Measurements from ENCODE around the gene CELA2A. TPM values are rescaled to one million over a fixed set of nuclear protein-coding genes. Genes with fewer than 3 reads are reported as not detected.
"Not testable (repeated sequence)": the region's sequence is repeated elsewhere in the genome, so short reads cannot be mapped to it uniquely, and the experiment has no call there.

Gene CELA2A
- total and polyA plus RNA-seq, 7 experiments from 2014 or later, result not detected

DNA sequence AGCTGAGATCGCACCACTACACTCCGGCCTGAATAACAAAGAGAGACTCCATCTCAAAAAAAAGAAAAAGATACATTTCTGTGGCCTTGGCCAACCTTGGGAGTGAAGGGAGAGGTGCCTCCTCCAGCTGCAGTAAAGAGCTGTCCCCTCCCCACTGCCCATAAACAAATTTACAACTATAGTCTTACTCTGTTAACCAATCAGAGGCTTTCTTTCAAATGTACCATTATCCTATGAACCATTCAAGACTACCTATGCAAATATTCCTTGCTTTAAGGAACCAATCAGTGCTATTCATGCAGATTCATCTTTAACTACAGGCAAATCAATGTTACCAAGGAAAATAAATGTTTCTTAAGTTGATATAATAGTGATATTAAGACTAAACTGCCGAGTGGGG lies 20.4 kb downstream of the CELA2A start:
- ChIA-PET POLR2A (no interaction called here), CTCF (no interaction called here)
- ATAC-seq (no peak), DNase-seq (no peak)
- intact Hi-C loops (cut with micrococcal nuclease), result no loop called here
- Mint-ChIP-seq H3K4me1 (peaks cover 0 to 1% (median 0%) of the 10 kb centered on the region in 7 donors), H3K27me3 (no peaks in the 10 kb centered on the region), H3K4me3 (no peak overlapping the region), H3K36me3 (no peaks in the 10 kb centered on the region), H3K27ac (no peak overlapping the region), H3K9me3 (no peaks in the 10 kb centered on the region)
- Histone ChIP-seq H3K4me1 (ENCODE audit: control insufficient read depth in 2 of 2, insufficient read depth in 2 of 2, low read length in 2 of 2) (no peaks in the 10 kb centered on the region), H3K27me3 (ENCODE audit: control insufficient read depth in 2 of 2, insufficient read depth in 2 of 2, low read length in 2 of 2) (no peaks in the 10 kb centered on the region), H3K27ac (ENCODE audit: low read depth, low read length) (no peak overlapping the region), H3K4me3 (ENCODE audit: low read length) (no peak overlapping the region), H3K36me3 (ENCODE audit: control insufficient read depth in 2 of 3, insufficient read depth in 3 of 3, low read length in 3 of 3) (no peaks in the 10 kb centered on the region), H3K9me3 (ENCODE audit: control insufficient read depth in 2 of 3, low read length in 3 of 3) (no peaks in the 10 kb centered on the region)

DNA sequence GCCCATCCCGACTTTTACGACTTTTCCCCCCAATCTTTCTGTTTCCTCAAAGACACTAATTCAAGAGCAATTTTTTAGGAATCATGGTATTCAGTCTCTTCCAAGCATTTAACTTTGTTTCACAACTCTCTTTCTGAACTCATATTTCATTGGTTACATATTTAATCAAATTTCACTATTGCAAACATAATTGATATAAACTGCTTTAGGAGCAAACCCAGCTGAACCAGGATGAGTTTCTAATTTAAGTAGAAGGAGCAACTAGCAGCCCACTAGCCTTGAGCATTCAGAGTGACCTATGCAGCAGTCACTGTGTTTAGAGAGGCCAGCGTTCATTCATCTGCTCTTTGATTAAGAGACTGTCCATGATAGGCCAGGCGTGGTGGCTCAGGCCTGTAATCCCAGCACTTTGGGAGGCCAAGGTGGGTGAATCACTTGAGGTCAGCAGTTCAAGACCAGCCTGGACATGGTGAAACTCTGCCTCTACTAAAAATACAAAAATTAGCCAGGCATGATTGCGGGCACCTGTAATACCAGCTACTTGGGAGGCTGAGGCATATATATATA lies 21.2 kb downstream of the CELA2A start:
- Histone ChIP-seq H3K4me1 (ENCODE audit: control insufficient read depth in 2 of 2, insufficient read depth in 2 of 2, low read length in 2 of 2) (no peaks in the 10 kb centered on the region), H3K36me3 (ENCODE audit: control insufficient read depth in 2 of 3, insufficient read depth in 3 of 3, low read length in 3 of 3) (no peaks in the 10 kb centered on the region), H3K27me3 (ENCODE audit: control insufficient read depth in 2 of 2, insufficient read depth in 2 of 2, low read length in 2 of 2) (no peaks in the 10 kb centered on the region), H3K4me3 (ENCODE audit: low read length) (no peak overlapping the region), H3K27ac (ENCODE audit: low read depth, low read length) (no peak overlapping the region), H3K9me3 (ENCODE audit: control insufficient read depth in 2 of 3, low read length in 3 of 3) (no peaks in the 10 kb centered on the region)
- no peak for ATAC-seq
- ChIA-PET POLR2A (no interaction called here), CTCF (no interaction called here)
- H3K27ac Mint-ChIP-seq, result no peak overlapping the region
- no peaks in the 10 kb centered on the region for H3K27me3 Mint-ChIP-seq
- H3K4me3 Mint-ChIP-seq, result no peak overlapping the region
- H3K9me3 Mint-ChIP-seq, result no peaks in the 10 kb centered on the region
- peaks cover 0 to 1% (median 0%) of the 10 kb centered on the region in 7 donors for H3K4me1 Mint-ChIP-seq
- DNase-seq, result no peak
- no peaks in the 10 kb centered on the region for H3K36me3 Mint-ChIP-seq
- intact Hi-C loops (cut with micrococcal nuclease), result no loop called here

DNA sequence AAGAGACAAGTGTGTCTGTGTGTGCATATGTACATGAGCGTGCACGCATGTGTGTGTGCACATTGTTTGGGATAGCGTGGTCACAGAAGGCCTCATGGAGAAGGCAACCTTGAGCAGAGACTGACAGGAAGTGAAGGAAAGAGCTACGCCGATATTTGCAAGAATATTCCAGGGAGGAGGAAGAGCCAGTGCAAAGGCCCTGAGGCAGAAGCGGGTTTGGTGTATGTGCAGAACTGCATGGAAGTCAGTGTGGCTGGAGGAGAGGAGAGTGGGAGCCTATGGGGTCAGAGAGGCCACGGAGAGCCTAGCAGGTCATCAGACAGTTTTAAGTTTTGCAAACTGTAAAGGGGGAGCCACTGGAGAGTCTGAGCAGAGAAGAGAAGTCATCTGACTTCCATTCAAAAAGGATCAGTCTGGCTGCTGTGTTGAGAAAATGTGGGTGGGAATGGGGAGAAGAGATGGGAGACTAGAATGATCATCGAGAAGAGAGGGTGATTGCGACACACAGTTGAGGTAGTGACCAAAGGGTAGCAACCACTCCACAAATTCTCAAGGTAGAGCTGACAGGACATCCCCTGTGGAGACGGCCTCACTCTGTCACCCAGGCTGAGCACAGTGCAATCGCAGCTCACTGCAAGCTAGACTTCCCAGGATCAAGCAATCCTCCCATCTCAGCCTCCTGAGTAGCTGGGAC lies 23.3 kb downstream of the CELA2A start:
- no peak for DNase-seq
- no peak overlapping the region for H3K27ac ChIP-seq (ENCODE audit: low read depth, low read length)
- POLR2A ChIA-PET, result no interaction called here
- H3K36me3 ChIP-seq (ENCODE audit: control insufficient read depth in 2 of 3, insufficient read depth in 3 of 3, low read length in 3 of 3), result no peaks in the 10 kb centered on the region
- H3K9me3 ChIP-seq (ENCODE audit: control insufficient read depth in 2 of 3, low read length in 3 of 3), result no peaks in the 10 kb centered on the region
- Mint-ChIP-seq H3K9me3 (no peaks in the 10 kb centered on the region), H3K4me1 (peaks cover 0 to under 1% (median 0%) of the 10 kb centered on the region in 7 donors), H3K4me3 (no peak overlapping the region), H3K36me3 (peaks cover 0 to 4% (median 0%) of the 10 kb centered on the region in 5 donors), H3K27me3 (no peaks in the 10 kb centered on the region), H3K27ac (no peak overlapping the region)
- ATAC-seq, result no peak
- no peaks in the 10 kb centered on the region for H3K4me1 ChIP-seq (ENCODE audit: control insufficient read depth in 2 of 2, insufficient read depth in 2 of 2, low read length in 2 of 2)
- H3K4me3 ChIP-seq (ENCODE audit: low read length), result no peak overlapping the region
- no peaks in the 10 kb centered on the region for H3K27me3 ChIP-seq (ENCODE audit: control insufficient read depth in 2 of 2, insufficient read depth in 2 of 2, low read length in 2 of 2)
- intact Hi-C loops (cut with micrococcal nuclease), result no loop called here
- CTCF ChIA-PET, result no interaction called here

DNA sequence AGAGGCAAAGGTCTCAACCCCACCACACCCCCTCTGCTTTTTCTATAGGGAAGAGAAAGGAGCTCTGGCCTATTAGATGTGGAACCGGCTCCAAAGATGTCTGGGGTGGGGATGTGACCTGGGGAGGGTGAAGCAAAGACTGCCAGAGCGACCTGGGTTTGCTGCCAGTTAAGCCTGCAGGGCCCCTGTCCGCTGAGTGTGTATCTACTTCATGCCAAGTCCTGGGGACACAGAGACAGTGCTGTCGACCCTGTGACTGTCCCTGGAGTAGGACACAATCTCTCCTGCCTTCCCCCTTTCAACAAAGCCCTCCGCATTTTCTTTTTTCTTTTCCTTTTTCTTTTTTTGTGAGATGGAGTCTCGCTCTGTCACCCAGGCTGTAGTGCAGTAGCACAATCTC lies 25.9 kb downstream of the CELA2A start:
- H3K4me3 Mint-ChIP-seq; CTCF ChIA-PET; DNase-seq; H3K4me1 Mint-ChIP-seq; POLR2A ChIA-PET; intact Hi-C loops (cut with micrococcal nuclease); H3K4me1 ChIP-seq (ENCODE audit: control insufficient read depth in 2 of 2, insufficient read depth in 2 of 2, low read length in 2 of 2); ATAC-seq; H3K9me3 Mint-ChIP-seq; H3K27me3 Mint-ChIP-seq; H3K36me3 ChIP-seq (ENCODE audit: control insufficient read depth in 2 of 3, insufficient read depth in 3 of 3, low read length in 3 of 3); H3K27me3 ChIP-seq (ENCODE audit: control insufficient read depth in 2 of 2, insufficient read depth in 2 of 2, low read length in 2 of 2); H3K9me3 ChIP-seq (ENCODE audit: control insufficient read depth in 2 of 3, low read length in 3 of 3); H3K27ac ChIP-seq (ENCODE audit: low read depth, low read length); H3K4me3 ChIP-seq (ENCODE audit: low read length); H3K27ac Mint-ChIP-seq: not testable (repeated sequence)
- H3K36me3 Mint-ChIP-seq, result peaks cover 0 to 25% (median 14%) of the 10 kb centered on the region in 5 donors

DNA sequence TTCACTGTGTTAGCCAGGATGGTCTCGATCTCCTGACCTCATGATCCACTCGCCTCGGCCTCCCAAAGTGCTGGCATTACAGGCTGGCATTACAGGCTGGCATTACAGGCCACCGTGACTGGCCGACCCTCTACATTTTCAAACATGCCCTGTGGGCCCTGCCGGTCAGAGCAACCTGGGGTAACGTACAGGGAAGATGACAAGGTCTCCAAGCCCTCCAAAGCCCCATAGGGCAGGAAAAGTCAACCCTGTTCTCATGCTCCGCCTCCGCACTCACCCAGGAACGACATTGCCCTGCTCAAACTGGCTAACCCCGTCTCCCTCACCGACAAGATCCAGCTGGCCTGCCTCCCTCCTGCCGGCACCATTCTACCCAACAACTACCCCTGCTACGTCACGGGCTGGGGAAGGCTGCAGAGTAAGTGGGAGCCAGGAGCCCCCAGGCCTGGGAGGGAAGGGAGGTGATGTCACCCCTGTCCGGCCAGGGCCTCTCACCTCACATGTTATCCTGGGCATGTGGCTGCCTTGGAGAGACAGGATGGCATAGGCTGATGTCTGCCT lies 26.5 kb downstream of the CELA2A start:
- CTCF ChIA-PET; H3K36me3 ChIP-seq (ENCODE audit: control insufficient read depth in 2 of 3, insufficient read depth in 3 of 3, low read length in 3 of 3); H3K4me1 ChIP-seq (ENCODE audit: control insufficient read depth in 2 of 2, insufficient read depth in 2 of 2, low read length in 2 of 2); intact Hi-C loops (cut with micrococcal nuclease); H3K27ac ChIP-seq (ENCODE audit: low read depth, low read length); ATAC-seq; H3K27me3 ChIP-seq (ENCODE audit: control insufficient read depth in 2 of 2, insufficient read depth in 2 of 2, low read length in 2 of 2); H3K27me3 Mint-ChIP-seq; H3K4me3 ChIP-seq (ENCODE audit: low read length); H3K4me1 Mint-ChIP-seq; H3K9me3 Mint-ChIP-seq; DNase-seq; H3K4me3 Mint-ChIP-seq; POLR2A ChIA-PET; H3K27ac Mint-ChIP-seq; H3K9me3 ChIP-seq (ENCODE audit: control insufficient read depth in 2 of 3, low read length in 3 of 3): not testable (repeated sequence)
- H3K36me3 Mint-ChIP-seq, result peaks cover 0 to 25% (median 14%) of the 10 kb centered on the region in 5 donors

DNA sequence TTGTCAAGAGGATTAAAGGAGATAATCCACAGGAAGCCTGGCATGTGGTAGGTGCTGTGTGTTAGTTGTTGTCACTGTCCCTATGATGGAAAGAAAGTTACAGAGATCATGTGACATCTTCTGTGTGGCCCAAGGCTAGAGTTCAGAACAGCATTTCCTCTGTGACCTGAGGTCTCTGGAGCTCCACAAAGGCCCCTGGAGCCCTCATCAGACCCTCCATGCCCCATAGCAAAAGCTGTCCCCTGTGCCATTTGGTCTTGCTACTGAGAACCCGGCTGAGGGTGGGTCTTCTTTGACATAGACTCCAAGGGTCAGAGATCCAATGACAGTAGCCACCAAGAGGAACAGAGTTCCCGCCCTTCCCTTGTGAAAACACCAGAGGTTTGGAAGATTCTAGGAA lies 27.4 kb downstream of the CELA2A start:
- DNase-seq, result no peak
- intact Hi-C loops (cut with micrococcal nuclease), result no loop called here
- Mint-ChIP-seq H3K4me3 (no peak overlapping the region), H3K4me1 (no peaks in the 10 kb centered on the region), H3K27me3 (no peaks in the 10 kb centered on the region), H3K9me3 (no peaks in the 10 kb centered on the region), H3K27ac (no peak overlapping the region), H3K36me3 (peaks cover 0 to 31% (median 18%) of the 10 kb centered on the region in 5 donors)
- peaks cover 0 to 6% (median 0%) of the 10 kb centered on the region in 3 experiments for H3K36me3 ChIP-seq (ENCODE audit: control insufficient read depth in 2 of 3, insufficient read depth in 3 of 3, low read length in 3 of 3)
- no peaks in the 10 kb centered on the region for H3K9me3 ChIP-seq (ENCODE audit: control insufficient read depth in 2 of 3, low read length in 3 of 3)
- no peaks in the 10 kb centered on the region for H3K4me1 ChIP-seq (ENCODE audit: control insufficient read depth in 2 of 2, insufficient read depth in 2 of 2, low read length in 2 of 2)
- H3K27ac ChIP-seq (ENCODE audit: low read depth, low read length), result no peak overlapping the region
- ChIA-PET POLR2A (no interaction called here), CTCF (no interaction called here)
- H3K27me3 ChIP-seq (ENCODE audit: control insufficient read depth in 2 of 2, insufficient read depth in 2 of 2, low read length in 2 of 2), result no peaks in the 10 kb centered on the region
- H3K4me3 ChIP-seq (ENCODE audit: low read length), result no peak overlapping the region
- ATAC-seq, result no peak

DNA sequence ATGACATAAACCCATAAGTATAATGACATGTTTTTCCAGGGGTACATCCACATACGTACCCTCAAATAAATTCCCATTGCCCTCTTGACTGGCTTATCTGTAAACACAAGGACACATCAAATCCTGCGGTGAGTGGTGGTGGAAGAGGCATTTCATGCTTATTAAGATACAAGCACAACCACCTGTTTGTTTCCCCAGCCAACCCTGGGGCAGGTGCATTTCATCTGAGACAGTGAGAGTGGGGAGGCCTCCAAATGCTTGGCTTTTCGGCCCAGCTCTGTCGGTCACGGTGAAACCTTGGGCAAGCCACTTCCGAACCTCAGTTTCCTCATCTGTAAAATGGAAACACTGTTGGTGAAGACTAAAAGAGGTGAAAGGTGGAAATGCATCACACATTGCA lies 27.9 kb downstream of the CELA2A start:
- DNase-seq; intact Hi-C loops (cut with micrococcal nuclease): not testable (repeated sequence)

More for the DNA sequence above, 27.9 kb downstream of the CELA2A start:
- H3K4me1 Mint-ChIP-seq; H3K4me3 Mint-ChIP-seq; H3K9me3 ChIP-seq (ENCODE audit: control insufficient read depth in 2 of 3, low read length in 3 of 3); H3K27ac Mint-ChIP-seq; H3K4me3 ChIP-seq (ENCODE audit: low read length); POLR2A ChIA-PET; H3K4me1 ChIP-seq (ENCODE audit: control insufficient read depth in 2 of 2, insufficient read depth in 2 of 2, low read length in 2 of 2); ATAC-seq; H3K27me3 Mint-ChIP-seq; H3K27ac ChIP-seq (ENCODE audit: low read depth, low read length); H3K36me3 ChIP-seq (ENCODE audit: control insufficient read depth in 2 of 3, insufficient read depth in 3 of 3, low read length in 3 of 3); H3K9me3 Mint-ChIP-seq; H3K27me3 ChIP-seq (ENCODE audit: control insufficient read depth in 2 of 2, insufficient read depth in 2 of 2, low read length in 2 of 2); CTCF ChIA-PET: not testable (repeated sequence)
- H3K36me3 Mint-ChIP-seq, result peaks cover 0 to 35% (median 21%) of the 10 kb centered on the region in 5 donors

Measured in naive thymus-derived CD4-positive, alpha-beta T cell (primary cell).